ENCODE results near the gene PRKAB2.
A peak's percentile ranks its signal among the peaks of the same experiment; 100 is the strongest.

PRKAB2 gene, protein sequence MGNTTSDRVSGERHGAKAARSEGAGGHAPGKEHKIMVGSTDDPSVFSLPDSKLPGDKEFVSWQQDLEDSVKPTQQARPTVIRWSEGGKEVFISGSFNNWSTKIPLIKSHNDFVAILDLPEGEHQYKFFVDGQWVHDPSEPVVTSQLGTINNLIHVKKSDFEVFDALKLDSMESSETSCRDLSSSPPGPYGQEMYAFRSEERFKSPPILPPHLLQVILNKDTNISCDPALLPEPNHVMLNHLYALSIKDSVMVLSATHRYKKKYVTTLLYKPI

DNA sequence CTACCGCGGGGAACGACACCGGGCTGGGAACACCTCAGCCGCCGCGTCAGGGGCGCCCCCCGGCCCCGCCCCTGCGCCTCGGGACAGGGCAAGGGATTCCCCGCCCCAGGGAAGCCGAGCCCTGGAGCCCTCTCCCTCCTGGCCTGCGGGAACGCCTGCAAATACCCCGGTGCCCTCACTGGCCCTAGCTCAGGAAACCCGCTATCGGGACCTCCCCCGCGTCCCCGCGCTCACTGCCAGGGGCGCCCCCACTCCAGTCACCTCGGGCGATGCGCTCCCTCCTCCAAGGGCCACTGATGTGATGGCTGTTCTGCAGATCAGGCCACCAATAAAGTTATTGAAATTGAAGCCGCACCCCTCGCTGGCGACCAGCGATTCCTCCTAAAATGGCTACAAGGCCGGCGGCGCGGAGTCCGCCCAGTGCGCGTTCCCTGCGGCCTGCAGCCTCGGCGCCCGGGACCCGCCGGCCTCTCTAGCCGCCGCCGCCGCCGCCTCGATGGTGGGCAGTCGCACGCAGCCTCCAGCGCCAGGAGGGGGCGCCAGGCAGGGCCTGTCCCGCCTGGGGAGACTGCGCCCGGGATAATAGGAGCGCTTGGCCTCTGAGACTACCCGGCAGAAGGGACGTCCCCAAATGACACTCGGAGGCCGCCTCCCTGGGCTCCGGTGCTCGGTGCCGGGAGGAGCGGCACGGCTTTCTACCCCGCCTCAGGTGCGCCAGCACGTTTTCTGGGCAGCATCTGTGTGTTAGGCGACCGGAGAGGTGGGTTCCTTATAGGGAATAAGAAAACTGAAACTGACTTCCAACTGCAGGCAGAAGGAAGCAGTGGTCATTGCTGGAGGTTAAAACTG is at the start of gene PRKAB2:
PRKAB2 (minus strand) TSS at position 303 of the 849 bp plus-strand sequence. CDS start 326 bp downstream, outside the sequence.
- peak within 1 kb of the TSS; percentile 92 to 95 for H3K4me3 ChIP-seq (replicated peaks in 1 of 2; ENCODE audit: low read depth in 2 of 2, low read length in 2 of 2)
- DNase-seq (ENCODE audit: low read depth in 2 of 2), result peak; percentile 97 to 98
- TF ChIP-seq, protein P1, sequence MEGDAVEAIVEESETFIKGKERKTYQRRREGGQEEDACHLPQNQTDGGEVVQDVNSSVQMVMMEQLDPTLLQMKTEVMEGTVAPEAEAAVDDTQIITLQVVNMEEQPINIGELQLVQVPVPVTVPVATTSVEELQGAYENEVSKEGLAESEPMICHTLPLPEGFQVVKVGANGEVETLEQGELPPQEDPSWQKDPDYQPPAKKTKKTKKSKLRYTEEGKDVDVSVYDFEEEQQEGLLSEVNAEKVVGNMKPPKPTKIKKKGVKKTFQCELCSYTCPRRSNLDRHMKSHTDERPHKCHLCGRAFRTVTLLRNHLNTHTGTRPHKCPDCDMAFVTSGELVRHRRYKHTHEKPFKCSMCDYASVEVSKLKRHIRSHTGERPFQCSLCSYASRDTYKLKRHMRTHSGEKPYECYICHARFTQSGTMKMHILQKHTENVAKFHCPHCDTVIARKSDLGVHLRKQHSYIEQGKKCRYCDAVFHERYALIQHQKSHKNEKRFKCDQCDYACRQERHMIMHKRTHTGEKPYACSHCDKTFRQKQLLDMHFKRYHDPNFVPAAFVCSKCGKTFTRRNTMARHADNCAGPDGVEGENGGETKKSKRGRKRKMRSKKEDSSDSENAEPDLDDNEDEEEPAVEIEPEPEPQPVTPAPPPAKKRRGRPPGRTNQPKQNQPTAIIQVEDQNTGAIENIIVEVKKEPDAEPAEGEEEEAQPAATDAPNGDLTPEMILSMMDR (IDR thresholded peaks at IDR 0.05; ENCODE audit: low read depth, low read length), result peak; percentile 61

DNA sequence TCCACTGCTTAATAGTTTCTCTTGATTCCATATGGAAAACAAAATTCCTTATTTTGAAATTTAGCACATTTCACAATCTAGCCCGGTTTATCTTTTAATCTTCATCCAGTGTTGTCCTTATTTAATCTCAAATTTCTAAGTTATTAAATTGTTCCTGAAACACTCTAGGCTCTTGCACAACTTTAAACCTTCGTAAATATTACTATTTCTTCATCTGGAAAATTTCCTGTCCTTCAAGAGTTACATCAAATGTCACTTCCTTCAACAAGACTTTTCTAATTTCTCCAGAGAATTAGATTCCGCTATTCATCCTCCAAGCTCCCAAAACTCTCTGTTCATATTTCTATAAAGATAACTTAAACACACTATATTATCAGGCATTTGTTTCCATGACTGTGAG is 46.3 kb upstream of the PRKAB2 start:
- TF ChIP-seq, protein P1 (IDR thresholded peaks at IDR 0.05; ENCODE audit: low read depth, low read length), result no peak
- no peak overlapping the region for H3K4me3 ChIP-seq (replicated peaks in 1 of 2; ENCODE audit: low read depth in 2 of 2, low read length in 2 of 2)
- no peak for DNase-seq (ENCODE audit: low read depth in 2 of 2)

DNA sequence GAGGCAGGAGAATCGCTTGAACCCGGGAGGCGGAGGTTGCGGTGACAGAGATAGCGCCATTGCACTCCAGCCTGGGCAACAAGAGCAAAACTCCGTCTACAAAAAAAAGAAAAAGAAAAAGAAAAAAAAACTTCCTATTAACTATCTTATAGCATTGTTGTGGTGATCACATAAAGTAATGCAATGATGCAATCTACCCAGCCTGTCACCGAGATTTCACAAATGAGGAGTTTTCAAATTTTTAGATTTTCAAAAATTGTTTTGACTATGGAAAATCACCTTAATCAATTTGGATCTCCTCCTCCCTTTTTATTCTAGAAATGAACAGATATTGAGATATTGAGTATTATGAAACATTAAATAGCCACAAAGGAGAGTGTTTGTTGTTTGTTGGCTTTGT is 44.9 kb upstream of the PRKAB2 start:
- no peak overlapping the region for H3K4me3 ChIP-seq (replicated peaks in 1 of 2; ENCODE audit: low read depth in 2 of 2, low read length in 2 of 2)
- TF ChIP-seq, protein P1 (IDR thresholded peaks at IDR 0.05; ENCODE audit: low read depth, low read length), result no peak
- DNase-seq (ENCODE audit: low read depth in 2 of 2), result no peak

DNA sequence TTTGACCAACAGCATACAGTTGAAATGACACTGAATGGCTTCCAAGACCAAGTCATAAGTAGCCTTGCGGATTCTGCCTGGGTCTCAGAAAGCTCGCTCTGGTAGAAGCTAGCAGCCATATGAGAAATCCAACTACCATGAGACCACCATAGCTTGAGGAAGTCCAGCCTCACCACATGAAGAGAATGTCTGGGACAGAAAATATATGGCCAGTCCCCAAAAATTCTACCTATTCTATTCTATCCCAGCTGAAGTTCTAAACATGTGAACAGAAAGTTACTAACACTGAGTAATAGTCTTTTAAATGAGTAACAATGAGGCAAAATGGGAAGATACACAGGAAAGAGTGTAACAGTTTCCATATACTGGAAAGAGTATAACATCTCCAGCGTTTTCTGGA is 43.9 kb upstream of the PRKAB2 start:
- no peak for DNase-seq (ENCODE audit: low read depth in 2 of 2)
- no peak overlapping the region for H3K4me3 ChIP-seq (replicated peaks in 1 of 2; ENCODE audit: low read depth in 2 of 2, low read length in 2 of 2)
- TF ChIP-seq, protein P1 (IDR thresholded peaks at IDR 0.05; ENCODE audit: low read depth, low read length), result no peak

DNA sequence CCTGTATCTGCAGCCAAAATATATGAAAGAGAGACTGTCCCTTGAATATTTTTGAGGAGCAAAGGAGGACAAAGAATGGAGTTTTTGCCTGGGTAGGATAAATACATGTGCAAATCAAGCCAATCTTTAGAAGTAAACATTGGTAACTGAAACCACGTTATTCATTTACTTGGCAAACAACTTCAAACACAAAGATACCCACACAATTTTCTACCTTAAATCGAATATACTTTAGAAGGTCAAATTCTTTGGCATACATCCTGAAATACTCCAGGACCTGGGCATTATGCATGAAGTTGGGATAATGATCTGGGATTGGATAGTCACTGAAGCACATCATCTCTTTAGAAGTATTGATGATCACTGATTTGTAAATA is 43.3 kb upstream of the PRKAB2 start:
- H3K4me3 ChIP-seq (replicated peaks in 1 of 2; ENCODE audit: low read depth in 2 of 2, low read length in 2 of 2), result no peak overlapping the region
- TF ChIP-seq, protein P1 (IDR thresholded peaks at IDR 0.05; ENCODE audit: low read depth, low read length), result no peak
- DNase-seq (ENCODE audit: low read depth in 2 of 2), result no peak

DNA sequence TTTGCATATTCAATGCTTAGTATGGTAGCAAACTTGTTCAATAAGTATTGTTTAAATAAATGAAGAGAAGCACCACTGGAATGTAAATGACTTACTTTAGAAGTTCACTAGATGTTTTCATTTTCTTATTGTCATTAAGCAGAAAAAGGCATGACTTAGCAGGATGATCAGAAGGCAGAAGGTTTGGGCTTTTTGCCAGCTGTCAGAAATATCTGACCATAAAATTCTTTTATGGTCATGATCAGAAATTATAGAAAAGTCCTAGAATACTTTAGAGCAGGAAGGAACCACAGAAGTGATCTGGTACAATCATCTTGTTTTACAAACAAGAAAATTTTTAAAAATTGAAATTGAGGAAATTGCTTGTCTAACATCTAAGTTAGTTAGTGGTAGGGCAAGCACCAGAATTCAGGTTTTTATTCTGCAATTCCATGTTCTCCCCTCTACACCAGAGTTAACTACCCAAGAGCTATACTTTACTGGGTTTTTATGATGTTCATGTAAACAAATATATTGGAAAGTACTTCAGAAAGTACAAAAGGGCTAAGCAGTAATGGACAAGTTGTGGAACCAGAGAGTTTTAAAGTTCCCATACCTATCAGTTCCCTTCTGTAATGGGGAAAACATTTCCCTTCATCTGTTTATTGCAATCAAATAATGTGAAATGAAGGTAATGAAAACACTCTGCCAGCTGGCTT is 42.7 kb upstream of the PRKAB2 start:
- DNase-seq (ENCODE audit: low read depth in 2 of 2), result peak; percentile 8 to 10
- TF ChIP-seq, protein P1 (IDR thresholded peaks at IDR 0.05; ENCODE audit: low read depth, low read length), result no peak
- no peak overlapping the region for H3K4me3 ChIP-seq (replicated peaks in 1 of 2; ENCODE audit: low read depth in 2 of 2, low read length in 2 of 2)

All from cardiac fibroblast (primary cell).